Measurements from ENCODE around the gene DCAF12L2.

- TF ChIP-seq CTCF (IDR thresholded peaks at IDR 0.05): no peak
- no peak for TF ChIP-seq POLR2A (IDR thresholded peaks at IDR 0.05)
These were observed 1.9 kb downstream of the DCAF12L2 start for GRCh38 chrX:126164226-126164625.

All from lower leg skin (tissue), 3 donors.